NCI-H1105 treated with DMSO at 0.1 percent for 48 hours (cell line): ENCODE results near the gene MCCC1.

ENCODE experiments used
- DNase-seq: peaks from one replicate; lab custom pipeline; 2025; lab: John Stamatoyannopoulos, UW

Gene MCCC1

DNA sequence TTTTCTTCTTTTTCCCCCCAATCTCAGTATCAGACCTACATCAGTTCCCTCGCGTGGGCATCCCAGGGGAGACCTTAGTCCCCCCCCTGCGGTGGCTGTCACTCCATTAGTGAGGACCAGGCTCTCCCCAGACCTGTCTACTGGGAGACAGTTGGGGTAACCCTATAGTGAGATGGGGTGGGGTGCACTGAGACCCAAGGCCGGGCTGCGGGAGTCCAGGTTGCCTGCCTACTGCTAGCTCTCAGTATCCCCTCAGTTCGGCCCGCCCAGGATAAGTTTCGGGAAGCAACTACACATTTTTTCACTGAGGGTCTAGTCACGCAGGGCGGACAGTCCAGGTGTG is 118.3 kb downstream of the MCCC1 start:
- DNase-seq, result no peak

DNA sequence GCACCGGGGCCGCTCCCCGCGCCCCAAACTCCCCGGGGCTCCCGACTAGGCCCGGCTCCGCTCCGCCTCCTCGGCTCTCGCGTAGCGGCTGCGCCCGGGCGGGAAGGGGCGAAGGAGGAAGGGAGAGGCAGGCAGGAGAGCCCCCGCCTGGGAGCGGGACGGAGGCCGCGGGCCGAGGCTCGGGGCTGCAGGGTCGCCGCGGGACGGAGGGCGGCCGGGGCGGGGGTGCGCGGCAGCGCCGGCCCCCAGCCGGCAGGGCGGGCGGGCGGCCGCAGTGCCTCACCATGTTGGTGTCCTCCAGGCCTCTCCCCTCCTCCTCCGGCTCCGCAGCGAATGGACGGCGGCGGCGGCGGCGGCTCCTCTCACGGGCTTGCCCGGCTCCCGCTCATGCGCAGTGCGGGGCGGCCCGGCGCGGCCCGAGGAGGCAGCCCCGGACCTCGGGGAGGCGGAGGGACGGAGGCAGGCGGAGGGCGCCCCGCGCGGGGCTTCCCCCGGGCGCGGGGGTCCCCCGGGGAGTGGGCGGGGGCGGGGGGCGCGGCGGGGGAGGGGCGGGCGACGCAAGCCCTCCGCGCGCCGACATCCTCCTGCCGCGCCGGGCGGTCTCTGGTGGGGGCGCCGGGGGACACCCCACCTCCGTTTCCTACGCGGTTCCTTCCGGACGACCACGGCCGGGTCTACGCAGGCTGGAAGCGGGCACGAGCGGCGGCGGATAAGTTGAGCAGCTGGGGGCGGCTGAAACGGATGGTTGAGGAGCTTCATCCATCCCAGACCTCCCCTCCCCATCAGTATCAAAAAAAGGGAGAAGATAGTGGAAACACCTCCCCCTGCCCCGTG is 118.9 kb downstream of the MCCC1 start, which contains the start of gene DCUN1D1:
Gene DCUN1D1 (minus strand): TSS at position 335 of the 834 bp plus-strand sequence. CDS start 49 bp downstream, at position 286.
- peak; percentile 87 for DNase-seq

- DNase-seq, result peak; percentile 88
Measured at GRCh38 chr3:182979674-182980191, 119.6 kb downstream of the MCCC1 start.

GRCh38 chr3:182979103-182979673 is 120.1 kb downstream of the MCCC1 start:
- DNase-seq, result peak; percentile 88

- DNase-seq, result no peak
Measured at GRCh38 chr3:182978387-182978786, 120.9 kb downstream of the MCCC1 start.

- no peak for DNase-seq
Measured at GRCh38 chr3:182973047-182973446, 126.2 kb downstream of the MCCC1 start.

- no peak for DNase-seq
Measured at GRCh38 chr3:182972387-182972786, 126.9 kb downstream of the MCCC1 start.

GRCh38 chr3:182971637-182972036 is 127.7 kb downstream of the MCCC1 start:
- no peak for DNase-seq

- DNase-seq, result no peak
Measured at GRCh38 chr3:182970811-182971418, 128.4 kb downstream of the MCCC1 start.

GRCh38 chr3:182969853-182970252 is 129.4 kb downstream of the MCCC1 start:
- DNase-seq, result no peak

GRCh38 chr3:182969277-182969676 is 130.0 kb downstream of the MCCC1 start:
- DNase-seq, result no peak

DNA sequence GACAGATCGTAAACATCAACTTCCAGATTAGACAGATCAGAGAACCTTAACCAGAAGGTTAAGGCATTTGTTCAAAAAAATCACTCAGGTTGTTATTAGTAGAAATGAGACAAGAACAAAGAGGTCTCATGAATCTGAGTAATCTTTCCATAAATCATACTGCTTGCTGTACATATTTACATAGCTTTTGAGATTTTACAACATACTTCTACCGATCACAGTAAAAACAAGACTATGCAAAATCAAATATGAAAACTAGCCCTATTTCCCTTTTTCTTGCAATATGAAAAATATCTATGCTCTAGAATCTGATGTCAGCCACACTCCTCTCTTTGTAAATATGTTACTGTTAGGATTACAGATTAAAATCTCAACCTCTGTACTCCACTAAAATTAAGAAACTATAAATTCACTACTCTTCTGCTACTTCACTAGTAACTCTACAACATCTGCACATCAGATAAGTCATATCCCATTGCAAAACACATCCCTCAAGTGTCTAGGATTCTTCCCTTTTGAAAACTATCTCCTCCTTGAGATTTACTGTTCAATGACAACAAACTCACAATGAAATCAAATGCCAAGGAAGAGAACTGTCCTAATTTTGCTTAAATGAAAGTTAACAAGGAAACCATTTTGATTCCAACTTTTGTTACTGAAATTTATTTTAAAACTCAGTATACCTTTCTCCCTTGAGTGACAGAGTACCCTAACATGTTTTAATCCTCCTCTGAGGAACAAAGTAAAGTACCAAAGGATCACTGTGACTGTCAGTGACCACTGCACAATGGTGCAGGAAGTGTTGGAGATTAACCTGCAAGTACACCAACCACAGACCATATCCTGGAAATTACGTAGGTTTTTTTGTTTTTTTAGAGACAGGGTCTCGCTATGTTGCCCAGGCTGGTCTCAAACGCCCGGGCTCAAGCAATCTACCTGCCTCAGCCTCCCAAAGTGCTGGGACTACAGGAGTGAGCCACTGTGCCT is 131.8 kb downstream of the MCCC1 start:
- DNase-seq, result no peak

DNA sequence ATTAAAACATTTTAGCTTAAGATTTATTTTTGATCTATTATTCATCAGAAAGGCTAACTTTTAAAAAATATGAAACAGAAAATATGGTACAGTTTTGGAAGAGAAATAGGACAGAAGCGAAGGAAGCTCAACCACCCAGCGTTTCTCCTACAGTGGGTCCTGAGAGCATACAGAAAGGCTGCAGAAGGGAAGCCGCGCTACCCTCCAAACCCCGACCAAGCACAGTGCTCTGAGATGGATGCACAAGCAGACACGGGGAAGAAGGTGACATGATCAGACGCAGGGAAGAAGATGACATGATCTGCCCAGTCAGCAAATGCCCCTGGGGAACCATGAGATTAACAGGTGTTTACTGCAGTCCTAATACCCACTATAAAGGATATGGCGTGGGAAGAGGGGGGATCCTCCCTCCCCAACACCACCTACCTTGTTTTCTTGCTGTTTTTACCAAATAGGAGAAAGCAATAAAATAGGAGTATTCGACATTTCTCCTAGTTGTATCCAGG is 133.4 kb downstream of the MCCC1 start:
- no peak for DNase-seq
